ENCODE results near the gene CCND2.
"Not testable (repeated sequence)": the region's sequence is repeated elsewhere in the genome, so short reads cannot be mapped to it uniquely, and the experiment has no call there.

CCND2 gene

DNA sequence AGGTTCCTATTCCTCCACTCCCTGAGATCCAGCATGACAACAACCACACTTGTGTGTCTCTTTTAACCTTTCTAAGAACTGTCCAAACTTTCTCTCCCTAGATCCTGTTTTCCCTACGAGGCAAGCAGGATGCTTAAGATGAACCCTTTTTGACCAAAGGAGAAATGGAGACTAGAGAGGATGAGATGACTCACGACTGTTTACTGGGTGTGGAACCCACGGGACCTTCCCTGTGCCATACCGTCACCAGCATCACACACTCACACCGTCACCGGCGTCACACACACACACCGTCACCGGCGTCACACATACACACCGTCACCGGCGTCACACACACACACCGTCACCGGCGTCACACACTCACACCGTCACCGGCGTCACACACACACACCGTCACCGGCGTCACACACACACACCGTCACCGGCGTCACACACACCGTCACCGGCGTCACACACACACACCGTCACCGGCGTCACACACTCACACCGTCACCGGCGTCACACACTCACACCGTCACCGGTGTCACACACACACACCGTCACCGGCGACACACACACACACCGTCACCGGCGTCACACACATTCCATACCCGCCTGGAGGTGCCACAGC is 30.0 kb upstream of the CCND2 start:
- DNase-seq (ENCODE audit: low spot score in 2 of 2); H3K4me3 ChIP-seq; H3K4me1 ChIP-seq; H3K9me3 ChIP-seq; H3K27me3 ChIP-seq (ENCODE audit: low read depth); in situ Hi-C loops (cut with MboI; ENCODE audit: low sequenced_read_pairs); H3K36me3 ChIP-seq (replicated peaks): not testable (repeated sequence)

DNA sequence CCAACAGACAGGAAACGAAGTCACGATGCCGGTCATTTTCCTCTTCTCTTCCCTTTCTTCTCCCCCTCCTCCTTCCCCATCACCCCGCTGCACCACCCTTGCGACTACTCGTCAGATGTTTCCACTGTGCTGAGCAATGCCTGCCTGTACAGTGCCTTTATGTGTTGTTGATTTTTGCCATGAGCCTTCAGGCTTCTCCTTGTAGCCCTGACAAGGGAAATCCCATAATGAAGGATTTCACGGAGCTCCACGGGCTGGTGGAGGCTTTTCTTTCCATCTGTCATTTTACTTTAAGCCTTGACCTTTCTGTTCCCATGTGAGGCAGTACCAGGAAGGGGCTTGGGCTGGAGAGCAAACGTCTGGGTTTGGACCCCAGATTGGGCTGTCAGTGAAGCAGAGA is 28.7 kb upstream of the CCND2 start:
- Histone ChIP-seq H3K27me3 (ENCODE audit: low read depth) (no peaks in the 10 kb centered on the region), H3K36me3 (replicated peaks) (no peaks in the 10 kb centered on the region), H3K4me3 (no peak overlapping the region), H3K4me1 (no peaks in the 10 kb centered on the region), H3K9me3 (no peaks in the 10 kb centered on the region)
- no peak for DNase-seq (ENCODE audit: low spot score in 2 of 2)
- in situ Hi-C loops (cut with MboI; ENCODE audit: low sequenced_read_pairs) = no loop called here

DNA sequence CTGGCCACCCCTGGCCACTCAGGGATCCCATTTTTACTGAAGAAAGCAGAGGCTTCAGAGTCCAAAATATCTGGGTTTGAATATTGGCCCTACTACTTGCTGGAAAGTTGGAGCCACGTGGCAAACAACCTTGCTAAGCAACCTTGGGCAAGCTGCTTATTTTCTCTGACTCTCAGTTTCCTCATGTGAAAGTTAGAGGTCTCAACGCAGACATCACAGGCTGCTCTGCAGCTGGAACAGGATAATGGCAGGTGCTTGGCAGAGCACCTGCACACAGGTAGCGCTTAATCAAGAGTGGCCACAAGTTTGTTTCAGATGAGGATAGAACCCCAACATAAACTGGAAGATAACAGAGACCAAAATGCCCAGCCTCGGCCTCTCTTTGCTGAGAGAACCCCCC is 28.1 kb upstream of the CCND2 start:
- Histone ChIP-seq H3K27me3 (ENCODE audit: low read depth) (no peaks in the 10 kb centered on the region), H3K4me3 (no peak overlapping the region), H3K4me1 (no peaks in the 10 kb centered on the region), H3K9me3 (no peaks in the 10 kb centered on the region), H3K36me3 (replicated peaks) (no peaks in the 10 kb centered on the region)
- no peak for DNase-seq (ENCODE audit: low spot score in 2 of 2)
- in situ Hi-C loops (cut with MboI; ENCODE audit: low sequenced_read_pairs) = no loop called here

DNA sequence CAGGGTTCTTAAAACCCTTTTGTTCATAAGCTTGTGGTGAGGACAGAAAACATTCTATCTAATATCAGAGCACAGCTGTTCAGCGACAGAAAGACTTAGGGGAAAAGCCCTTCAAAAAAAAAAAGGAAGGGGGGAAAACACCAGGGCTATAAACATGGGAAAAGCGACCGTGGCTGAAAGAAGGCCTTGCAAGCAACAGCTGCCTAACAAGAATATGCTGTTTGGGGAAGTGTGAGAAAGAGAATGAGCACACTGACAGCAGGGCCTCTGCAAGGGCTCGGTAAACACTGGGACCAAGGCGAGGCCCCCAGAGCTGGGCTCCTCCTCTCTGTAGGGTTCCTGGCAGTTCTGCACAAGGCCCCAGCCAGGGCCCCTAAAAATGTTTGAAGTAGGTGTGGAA is 27.4 kb upstream of the CCND2 start:
- Histone ChIP-seq H3K4me3 (no peak overlapping the region), H3K9me3 (no peaks in the 10 kb centered on the region), H3K4me1 (no peaks in the 10 kb centered on the region), H3K27me3 (ENCODE audit: low read depth) (no peaks in the 10 kb centered on the region), H3K36me3 (replicated peaks) (no peaks in the 10 kb centered on the region)
- in situ Hi-C loops (cut with MboI; ENCODE audit: low sequenced_read_pairs) = no loop called here
- DNase-seq (ENCODE audit: low spot score in 2 of 2) = no peak

DNA sequence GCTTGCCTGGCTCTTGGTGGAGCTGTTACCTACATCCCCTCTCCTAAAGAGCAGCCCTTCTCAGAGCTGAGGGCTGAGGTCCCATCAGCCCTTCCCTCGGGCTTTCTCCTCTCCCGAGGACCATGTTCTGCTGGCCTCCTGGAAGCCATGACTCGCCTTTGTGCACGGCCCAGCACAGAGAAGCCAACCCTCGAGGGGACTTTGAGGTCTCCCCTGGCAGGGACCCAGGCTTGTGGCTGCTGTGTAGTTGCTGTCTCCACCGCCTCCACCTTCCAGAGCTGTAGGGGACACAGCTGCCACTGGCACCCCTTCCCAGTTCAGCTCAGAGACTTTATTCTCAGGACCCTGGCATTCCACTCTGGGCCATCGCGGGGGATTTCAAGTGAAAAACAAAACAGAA is 22.9 kb upstream of the CCND2 start:
- H3K4me3 ChIP-seq = no peak overlapping the region
- in situ Hi-C loops (cut with MboI; ENCODE audit: low sequenced_read_pairs) = no loop called here
- no peak for DNase-seq (ENCODE audit: low spot score in 2 of 2)
- no peaks in the 10 kb centered on the region for H3K4me1 ChIP-seq
- H3K27me3 ChIP-seq (ENCODE audit: low read depth) = peaks cover 3% of the 10 kb centered on the region; the same call in 1 of the 2 replicates
- no peaks in the 10 kb centered on the region for H3K36me3 ChIP-seq (replicated peaks)
- no peaks in the 10 kb centered on the region for H3K9me3 ChIP-seq

DNA sequence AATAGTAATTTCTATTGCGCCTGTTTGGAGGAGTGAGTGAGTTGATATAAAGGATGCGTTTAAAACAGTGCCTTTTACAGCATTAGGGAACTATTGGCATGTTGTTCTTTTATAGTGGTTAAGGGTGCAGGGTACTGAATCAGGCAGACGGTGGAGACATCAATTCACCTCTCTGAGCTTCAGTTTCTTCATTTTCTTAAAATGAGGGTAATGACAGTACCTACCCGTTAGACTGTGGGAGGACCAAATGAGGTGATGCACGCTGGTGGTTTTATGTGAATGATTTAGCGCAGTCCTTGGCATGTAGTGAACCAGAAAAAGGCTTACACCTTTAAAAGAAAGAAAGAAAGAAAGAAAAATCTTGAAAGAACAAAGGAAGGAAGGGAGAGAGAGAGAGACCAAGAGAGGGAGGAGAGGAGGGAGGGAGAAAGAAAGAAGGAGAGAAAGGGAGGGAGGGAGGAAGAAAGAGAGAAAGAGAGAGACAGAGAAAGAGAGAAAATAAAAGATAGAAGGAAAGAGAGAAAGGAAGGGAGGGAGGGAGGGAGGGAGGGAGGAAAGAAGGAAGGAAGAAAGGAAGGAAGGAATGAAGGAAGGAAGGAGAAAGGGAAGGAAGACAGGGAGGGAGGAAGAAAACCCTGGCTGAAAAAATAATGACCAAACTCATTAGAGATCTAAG is 22.2 kb upstream of the CCND2 start:
- no peak for DNase-seq (ENCODE audit: low spot score in 2 of 2)
- in situ Hi-C loops (cut with MboI; ENCODE audit: low sequenced_read_pairs) = no loop called here
- Histone ChIP-seq H3K36me3 (replicated peaks) (no peaks in the 10 kb centered on the region), H3K4me1 (no peaks in the 10 kb centered on the region), H3K4me3 (no peak overlapping the region), H3K9me3 (no peaks in the 10 kb centered on the region), H3K27me3 (ENCODE audit: low read depth) (peaks cover 3% of the 10 kb centered on the region; the same call in 1 of the 2 replicates)

DNA sequence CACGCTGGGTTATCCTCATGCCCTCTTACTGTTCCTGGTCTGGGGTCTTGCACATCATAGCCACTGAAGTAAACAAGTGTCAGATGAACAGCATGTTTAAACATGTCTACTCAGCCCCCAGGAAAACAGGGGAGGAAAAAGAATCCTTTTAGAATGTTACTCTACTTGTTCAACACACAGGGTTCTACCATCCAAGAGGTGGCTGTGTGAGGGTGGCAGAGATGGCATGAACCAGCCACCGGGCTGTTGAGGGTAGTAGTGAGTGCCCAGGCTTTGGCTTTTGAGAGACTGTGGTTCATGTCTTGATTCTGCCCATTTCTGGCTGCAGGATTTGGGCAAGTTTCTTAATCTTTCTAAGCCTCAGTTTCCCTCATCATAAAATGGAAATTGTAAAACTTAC is 21.6 kb upstream of the CCND2 start:
- H3K27me3 ChIP-seq (ENCODE audit: low read depth) = peaks cover 5% of the 10 kb centered on the region; the same call in 1 of the 2 replicates
- DNase-seq (ENCODE audit: low spot score in 2 of 2) = no peak
- H3K36me3 ChIP-seq (replicated peaks) = no peaks in the 10 kb centered on the region
- no peaks in the 10 kb centered on the region for H3K4me1 ChIP-seq
- in situ Hi-C loops (cut with MboI; ENCODE audit: low sequenced_read_pairs) = no loop called here
- no peak overlapping the region for H3K4me3 ChIP-seq
- H3K9me3 ChIP-seq = no peaks in the 10 kb centered on the region

DNA sequence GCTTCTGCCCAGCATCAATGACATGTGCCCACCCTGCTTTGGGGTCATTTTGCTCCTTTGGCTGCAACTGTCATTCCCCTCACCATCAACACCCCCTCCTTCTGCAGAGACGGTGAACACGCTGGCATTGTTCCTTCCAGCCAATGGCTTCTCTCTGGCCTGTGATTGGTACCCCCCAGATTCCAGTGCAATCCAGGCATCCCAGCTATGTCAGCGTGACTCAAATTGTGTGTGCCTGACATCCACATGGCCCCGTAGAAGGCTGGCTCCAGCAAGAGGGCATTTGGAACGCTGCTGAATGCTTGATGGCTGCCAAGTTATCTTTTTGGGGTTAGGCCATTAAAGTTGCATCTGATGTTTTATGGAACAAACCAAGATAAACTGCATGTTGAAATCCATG is 21.0 kb upstream of the CCND2 start:
- no peak overlapping the region for H3K4me3 ChIP-seq
- in situ Hi-C loops (cut with MboI; ENCODE audit: low sequenced_read_pairs) = no loop called here
- no peaks in the 10 kb centered on the region for H3K9me3 ChIP-seq
- peaks cover 8% of the 10 kb centered on the region; the same call in 1 of the 2 replicates for H3K27me3 ChIP-seq (ENCODE audit: low read depth)
- no peaks in the 10 kb centered on the region for H3K36me3 ChIP-seq (replicated peaks)
- no peaks in the 10 kb centered on the region for H3K4me1 ChIP-seq
- no peak for DNase-seq (ENCODE audit: low spot score in 2 of 2)

DNA sequence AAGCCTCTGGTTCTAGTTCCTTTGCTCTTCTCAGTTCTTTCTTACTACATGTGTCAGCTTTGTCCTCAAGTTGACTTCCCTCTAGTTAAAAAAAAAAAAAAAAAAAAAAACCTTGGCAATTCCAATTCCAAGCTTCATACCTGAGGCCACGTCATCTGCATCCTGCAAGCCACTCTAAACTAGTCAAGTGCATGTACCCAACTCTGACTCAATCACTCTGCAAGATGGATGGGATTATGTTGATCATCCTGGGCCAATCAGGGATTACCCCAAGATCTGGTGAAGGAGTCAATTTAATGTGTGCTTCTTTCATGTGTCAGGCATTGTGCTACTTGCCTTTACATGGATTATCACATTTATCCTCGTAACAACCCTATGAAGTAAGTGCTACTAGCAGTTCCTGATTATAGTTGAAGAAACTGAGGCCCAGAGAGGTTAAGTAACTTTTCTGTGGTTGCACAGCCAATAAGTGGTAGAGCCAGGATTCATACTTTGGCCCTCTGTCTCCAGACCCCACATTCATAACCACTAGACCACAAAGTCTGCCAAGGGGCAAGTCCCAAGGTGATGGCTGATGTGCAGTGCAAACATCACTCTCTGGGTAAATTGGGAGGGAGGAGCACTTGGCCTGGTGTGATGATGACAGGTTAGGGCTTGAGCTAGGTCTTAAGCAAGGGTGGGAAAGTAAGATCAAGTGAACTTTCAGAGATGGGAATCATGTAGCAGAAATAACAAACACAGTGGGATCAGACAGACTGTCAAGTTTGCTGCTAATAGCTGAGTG is 17.3 kb upstream of the CCND2 start:
- in situ Hi-C loops (cut with MboI; ENCODE audit: low sequenced_read_pairs) = no loop called here
- H3K9me3 ChIP-seq = no peaks in the 10 kb centered on the region
- no peaks in the 10 kb centered on the region for H3K36me3 ChIP-seq (replicated peaks)
- peaks cover 20% of the 10 kb centered on the region for H3K27me3 ChIP-seq (ENCODE audit: low read depth)
- no peaks in the 10 kb centered on the region for H3K4me1 ChIP-seq
- no peak for DNase-seq (ENCODE audit: low spot score in 2 of 2)
- H3K4me3 ChIP-seq = no peak overlapping the region

DNA sequence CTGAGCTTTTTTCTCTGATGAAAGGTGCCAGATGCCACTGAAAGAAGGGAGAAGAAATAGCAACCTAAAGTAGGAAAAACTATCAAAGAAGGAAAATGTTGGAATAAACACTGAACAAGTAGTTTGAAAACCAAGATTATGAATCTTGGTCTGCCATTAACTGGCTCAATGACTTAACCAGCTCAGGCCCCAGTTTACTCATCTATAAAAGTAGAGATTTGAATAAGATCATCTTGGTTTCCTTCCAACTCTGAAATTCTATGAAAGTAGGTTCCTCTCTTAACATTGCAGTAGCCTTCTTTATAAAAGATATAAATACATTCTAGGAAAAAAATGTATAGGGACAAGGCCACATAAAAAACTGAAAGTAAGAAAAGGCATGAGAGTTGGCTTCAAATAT is 16.1 kb upstream of the CCND2 start:
- no peaks in the 10 kb centered on the region for H3K4me1 ChIP-seq
- peaks cover 22% of the 10 kb centered on the region for H3K27me3 ChIP-seq (ENCODE audit: low read depth)
- H3K9me3 ChIP-seq = no peaks in the 10 kb centered on the region
- H3K4me3 ChIP-seq = no peak overlapping the region
- in situ Hi-C loops (cut with MboI; ENCODE audit: low sequenced_read_pairs) = no loop called here
- H3K36me3 ChIP-seq (replicated peaks) = no peaks in the 10 kb centered on the region
- no peak for DNase-seq (ENCODE audit: low spot score in 2 of 2)

DNA sequence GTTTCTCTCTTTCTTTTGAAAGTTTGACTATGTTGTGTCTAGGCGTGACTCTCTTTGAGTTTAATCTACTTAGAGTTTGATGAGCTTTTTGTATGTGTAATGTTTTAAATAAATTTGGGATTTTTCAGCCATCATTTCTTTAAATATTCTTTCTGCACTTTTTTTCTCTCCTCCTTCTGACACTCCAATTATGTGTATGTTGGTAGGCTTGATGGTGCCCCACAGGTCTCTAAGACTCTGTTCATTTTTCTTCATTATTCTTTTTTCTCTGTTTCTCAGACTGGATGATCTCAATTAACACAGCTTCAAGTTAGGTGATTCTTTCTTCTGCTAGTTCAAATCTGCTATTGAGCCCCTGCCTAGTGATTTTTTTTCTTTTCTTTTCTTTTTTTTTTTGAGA is 14.5 kb upstream of the CCND2 start:
- in situ Hi-C loops (cut with MboI; ENCODE audit: low sequenced_read_pairs) = no loop called here
- Histone ChIP-seq H3K36me3 (replicated peaks) (no peaks in the 10 kb centered on the region), H3K27me3 (ENCODE audit: low read depth) (peaks cover 35% of the 10 kb centered on the region), H3K9me3 (no peaks in the 10 kb centered on the region), H3K4me1 (no peaks in the 10 kb centered on the region), H3K4me3 (no peak overlapping the region)
- no peak for DNase-seq (ENCODE audit: low spot score in 2 of 2)

DNA sequence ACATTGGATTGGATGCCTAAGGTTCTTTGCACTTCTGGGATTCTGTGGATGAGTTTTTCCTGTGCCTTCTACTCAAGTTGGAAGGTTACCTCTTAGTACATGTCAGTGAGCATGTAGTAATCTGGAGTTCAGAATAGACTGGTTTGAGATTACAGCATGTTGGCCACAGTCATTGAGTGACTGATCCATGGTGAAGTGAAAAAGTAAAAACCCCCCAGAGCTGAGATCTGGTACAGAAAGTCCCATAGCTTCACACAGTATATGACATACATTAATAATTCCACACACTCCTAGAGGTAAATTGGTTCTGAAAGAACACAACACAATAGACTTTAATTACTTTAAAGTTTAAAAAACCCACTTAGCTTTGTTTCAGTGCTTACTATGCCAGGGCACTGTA is 11.9 kb upstream of the CCND2 start:
- in situ Hi-C loops (cut with MboI; ENCODE audit: low sequenced_read_pairs) = no loop called here
- Histone ChIP-seq H3K4me3 (no peak overlapping the region), H3K4me1 (no peaks in the 10 kb centered on the region)

DNA sequence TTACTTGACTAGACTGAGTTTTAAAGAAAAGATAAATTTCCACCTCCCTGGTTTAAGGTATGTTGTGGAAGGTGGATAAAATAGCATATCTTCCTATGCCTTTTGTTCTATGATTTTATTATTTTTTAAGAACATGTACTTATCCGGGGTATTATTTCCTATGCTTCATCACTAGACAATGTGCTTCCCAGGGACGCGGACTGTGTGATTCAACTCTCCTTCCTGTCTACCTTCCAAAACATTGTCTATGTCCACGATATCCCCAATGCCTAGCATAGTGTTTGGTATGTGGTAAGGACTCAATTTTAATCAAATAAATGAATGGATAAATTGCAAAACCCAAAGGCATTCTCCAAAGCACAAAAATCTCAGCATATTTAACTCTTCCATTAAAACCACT is 8.3 kb upstream of the CCND2 start:
- Histone ChIP-seq H3K36me3 (replicated peaks) (no peaks in the 10 kb centered on the region), H3K4me3 (no peak overlapping the region), H3K4me1 (no peaks in the 10 kb centered on the region), H3K9me3 (no peaks in the 10 kb centered on the region), H3K27me3 (ENCODE audit: low read depth) (peaks cover 79% of the 10 kb centered on the region)
- in situ Hi-C loops (cut with MboI; ENCODE audit: low sequenced_read_pairs) = no loop called here
- DNase-seq (ENCODE audit: low spot score in 2 of 2) = no peak

More for the DNA sequence above, 11.9 kb upstream of the CCND2 start:
- no peaks in the 10 kb centered on the region for H3K36me3 ChIP-seq (replicated peaks)
- H3K9me3 ChIP-seq = no peaks in the 10 kb centered on the region
- no peak for DNase-seq (ENCODE audit: low spot score in 2 of 2)
- peaks cover 60% of the 10 kb centered on the region for H3K27me3 ChIP-seq (ENCODE audit: low read depth)

DNA sequence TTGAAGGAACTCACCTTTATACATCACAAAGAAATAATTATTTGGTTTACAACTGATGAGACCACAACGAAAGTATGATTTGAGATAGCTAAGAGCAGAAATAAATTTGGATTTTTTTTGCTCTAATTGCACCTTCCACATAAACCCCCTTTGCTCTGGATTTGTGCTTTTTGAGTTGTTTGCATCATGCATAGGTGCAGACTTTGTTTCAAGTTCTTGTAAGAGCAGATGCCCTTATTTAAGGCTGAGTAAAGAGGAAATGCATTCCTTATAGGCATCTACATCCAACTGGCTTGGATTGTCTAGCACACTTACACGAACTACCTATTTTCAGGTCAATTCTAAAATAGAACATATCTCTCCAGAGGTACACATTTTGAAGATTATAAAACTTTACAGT is 6.6 kb upstream of the CCND2 start:
- DNase-seq (ENCODE audit: low spot score in 2 of 2) = no peak
- Histone ChIP-seq H3K4me3 (no peak overlapping the region), H3K36me3 (replicated peaks) (no peaks in the 10 kb centered on the region), H3K27me3 (ENCODE audit: low read depth) (peaks cover 90% of the 10 kb centered on the region), H3K4me1 (no peaks in the 10 kb centered on the region), H3K9me3 (no peaks in the 10 kb centered on the region)
- in situ Hi-C loops (cut with MboI; ENCODE audit: low sequenced_read_pairs) = no loop called here

Data from HAP-1 (cell line).